MM.1S (cell line): Measurements from ENCODE around the gene ZCCHC18.
A peak's percentile ranks its signal among the peaks of the same experiment; 100 is the strongest.
"Not testable (repeated sequence)": the region's sequence is repeated elsewhere in the genome, so short reads cannot be mapped to it uniquely, and the experiment has no call there.

ENCODE experiments used
- DNase-seq: peaks from one replicate; pipeline ENCODE4 v3.0.0-alpha.2; 2015
- H2AFZ ChIP-seq: fragments of 300-600 bp; sonication (generic); 2 replicates; pipeline ENCODE4 v1.6.0; 2016; ENCODE audit warnings: antibody characterized with exemption, low read length
- H3F3A ChIP-seq: fragments of 300-600 bp; sonication (generic); 2 replicates; pipeline ENCODE4 v1.6.1; 2016; ENCODE audit warnings: mild to moderate bottlenecking, antibody characterized with exemption, low read length, moderate library complexity, mixed read lengths; ENCODE audit not compliant: insufficient read depth
- H3K27ac ChIP-seq: fragments of 300-600 bp; sonication (generic); 2 replicates; pipeline ENCODE4 v1.5.1; 2016; ENCODE audit warnings: mild to moderate bottlenecking, low read length
- H3K27me3 ChIP-seq: fragments of 300-600 bp; sonication (generic); replicated peaks from 2 replicates; pipeline ENCODE4 v1.6.0; 2016; ENCODE audit warnings: low read length; ENCODE audit not compliant: insufficient read depth
- H3K36me3 ChIP-seq: fragments of 300-600 bp; sonication (generic); replicated peaks from 2 replicates; pipeline ENCODE4 v1.6.1; 2016; ENCODE audit warnings: mild to moderate bottlenecking, low read length, mixed read lengths; ENCODE audit not compliant: insufficient read depth
- H3K4me1 ChIP-seq: fragments of 300-600 bp; sonication (generic); 2 replicates; pipeline ENCODE4 v1.6.1; 2016; ENCODE audit warnings: low read length, mixed read lengths
- H3K4me2 ChIP-seq: fragments of 300-600 bp; sonication (generic); 2 replicates; pipeline ENCODE4 v1.6.0; 2016; ENCODE audit warnings: low read depth, low read length
- H3K4me3 ChIP-seq: fragments of 300-600 bp; sonication (generic); 2 replicates; pipeline ENCODE4 v1.5.1; 2016; ENCODE audit warnings: low read length, mixed read lengths
- H3K79me2 ChIP-seq: fragments of 300-600 bp; sonication (generic); 2 replicates; pipeline ENCODE4 v1.6.1; 2016; ENCODE audit warnings: mixed run types, low read length, mixed read lengths
- H3K9ac ChIP-seq: fragments of 300-600 bp; sonication (generic); 2 replicates; pipeline ENCODE4 v1.6.1; 2016; ENCODE audit warnings: low read length, mixed read lengths
- H3K9me2 ChIP-seq: fragments of 300-600 bp; sonication (generic); replicated peaks from 2 replicates; pipeline ENCODE4 v1.6.1; 2016; ENCODE audit warnings: mild to moderate bottlenecking, low read length, mixed read lengths; ENCODE audit not compliant: insufficient read depth
- H3K9me3 ChIP-seq: fragments of 300-600 bp; sonication (generic); replicated peaks from 2 replicates; pipeline ENCODE4 v1.6.1; 2016; ENCODE audit warnings: mild to moderate bottlenecking, low read length, mixed read lengths; ENCODE audit not compliant: insufficient read depth
- H4K20me1 ChIP-seq: fragments of 300-600 bp; sonication (generic); 2 replicates; pipeline ENCODE4 v1.6.1; 2016; ENCODE audit warnings: mild to moderate bottlenecking, low read length, moderate library complexity, mixed read lengths; ENCODE audit not compliant: insufficient read depth
- CTCF ChIP-seq: fragments of 300-600 bp; sonication (generic); IDR thresholded peaks from 2 replicates; pipeline ENCODE4 v1.5.1; 2016; ENCODE audit warnings: antibody characterized with exemption, low read length, mixed read lengths
- EZH2 ChIP-seq: fragments of 300-600 bp; sonication (generic); optimal IDR thresholded peaks from 2 replicates; pipeline ENCODE3; 2017; ENCODE audit warnings: low read depth, mild to moderate bottlenecking, antibody characterized with exemption, low read length, mixed read lengths
- EZH2phosphoT487 ChIP-seq: fragments of 300-600 bp; sonication (generic); IDR thresholded peaks from 2 replicates; pipeline ENCODE4 v1.6.1; 2018; ENCODE audit warnings: antibody characterized with exemption, low read length

The ZCCHC18 gene

GRCh38 chrX:104104676-104105075 lies 7.6 kb upstream of the ZCCHC18 start:
- Histone ChIP-seq H3K4me3 (no peak overlapping the region), H3F3A (no peaks in the 10 kb centered on the region), H3K79me2 (peaks cover 38% of the 10 kb centered on the region), H2AFZ (no peak overlapping the region), H3K9ac (no peak overlapping the region), H3K27ac (no peak overlapping the region), H3K4me2 (no peak overlapping the region), H4K20me1 (no peaks in the 10 kb centered on the region), H3K9me2 (no peaks in the 10 kb centered on the region), H3K9me3 (no peaks in the 10 kb centered on the region), H3K27me3 (no peaks in the 10 kb centered on the region), H3K4me1 (peaks cover 11% of the 10 kb centered on the region), H3K36me3 (no peaks in the 10 kb centered on the region)
- no peak for TF ChIP-seq CTCF
- TF ChIP-seq EZH2phosphoT487: no peak
- no peak for TF ChIP-seq EZH2
- no peak for DNase-seq

- TF ChIP-seq EZH2: no peak
- TF ChIP-seq EZH2phosphoT487: no peak
- no peak for TF ChIP-seq CTCF
- H3K4me3 ChIP-seq: no peak overlapping the region
- H3K4me2 ChIP-seq: no peak overlapping the region
Observed at GRCh38 chrX:104105330-104106262, 6.7 kb upstream of the ZCCHC18 start.

GRCh38 chrX:104108955-104109354 lies 3.4 kb upstream of the ZCCHC18 start:
- TF ChIP-seq CTCF: no peak
- no peak for TF ChIP-seq EZH2
- no peak for TF ChIP-seq EZH2phosphoT487
- Histone ChIP-seq H3K4me1 (peaks cover 30% of the 10 kb centered on the region), H3K27ac (no peak overlapping the region), H3K4me3 (no peak overlapping the region), H3K9ac (no peak overlapping the region), H3K36me3 (no peaks in the 10 kb centered on the region), H3K9me2 (no peaks in the 10 kb centered on the region), H3K79me2 (peaks cover 53% of the 10 kb centered on the region), H3F3A (peaks cover 19% of the 10 kb centered on the region), H3K27me3 (no peaks in the 10 kb centered on the region), H3K4me2 (no peak overlapping the region; the same call in 1 of the 2 replicates), H2AFZ (no peak overlapping the region), H3K9me3 (no peaks in the 10 kb centered on the region), H4K20me1 (no peaks in the 10 kb centered on the region)
- DNase-seq: no peak

More at GRCh38 chrX:104105330-104106262, 6.7 kb upstream of the ZCCHC18 start:
- no peak overlapping the region for H3K27ac ChIP-seq
- H3K4me1 ChIP-seq: peaks cover 20% of the 10 kb centered on the region
- no peaks in the 10 kb centered on the region for H3K9me3 ChIP-seq
- no peak overlapping the region for H2AFZ ChIP-seq
- H3K79me2 ChIP-seq: peaks cover 46% of the 10 kb centered on the region
- H3F3A ChIP-seq: 0 out of 2 replicates have a peak, but pooled peaks cover under 1% of the 10 kb centered on the region
- no peaks in the 10 kb centered on the region for H3K27me3 ChIP-seq
- no peak overlapping the region for H3K9ac ChIP-seq
- H3K9me2 ChIP-seq: no peaks in the 10 kb centered on the region
- no peaks in the 10 kb centered on the region for H4K20me1 ChIP-seq
- DNase-seq: no peak
- no peaks in the 10 kb centered on the region for H3K36me3 ChIP-seq

- peak; percentile 43 for DNase-seq
- Histone ChIP-seq H3K4me2 (peak overlapping the region; percentile 72), H3K9ac (peak overlapping the region; percentile 80; the same call in 1 of the 2 replicates), H3K4me1 (peaks cover 30% of the 10 kb centered on the region), H3K4me3 (peak overlapping the region; percentile 67), H3F3A (peaks cover 19% of the 10 kb centered on the region), H2AFZ (peak overlapping the region; percentile 52; the same call in 1 of the 2 replicates), H3K79me2 (peaks cover 50% of the 10 kb centered on the region), H3K27ac (peak overlapping the region; percentile 82)
- H3K36me3 ChIP-seq, H3K27me3 ChIP-seq, H3K9me2 ChIP-seq, H4K20me1 ChIP-seq, H3K9me3 ChIP-seq: not testable (repeated sequence)
Observed at GRCh38 chrX:104110491-104111240, 1.7 kb upstream of the ZCCHC18 start.
